Cardiac septum (tissue), 1 donor: ENCODE measurements around the gene CCDC90B. TPM values are rescaled to one million over a fixed set of nuclear protein-coding genes. Genes with fewer than 3 reads are reported as not detected.
"Not testable (repeated sequence)": the region's sequence is repeated elsewhere in the genome, so short reads cannot be mapped to it uniquely, and the experiment has no call there.

ENCODE experiments used
- DNase-seq: peaks from one replicate; pipeline ENCODE4 v3.0.0-alpha.2; 2020; ENCODE audit warnings: low spot score
- intact Hi-C: fragments of 100-400 bp; cut with DNase I; formaldehyde crosslinking; loops from one replicate; pipeline ENCODE4 v1.14.0; 2022
- total RNA-seq: library from RNA; stranded (reverse); fragmentation: NEBNext Ultra II Directional; extraction: Animal tissue kit (Norgen Biotek cat#: 25700); gene quantifications from one replicate; pipeline ENCODE4 v1.2.1, GENCODE V29; 2021
- donor health status: DM: no; HTN: no; CAD: no.

Gene CCDC90B
- total RNA-seq, 1 donor from 2014 or later: 29.5 TPM

DNA sequence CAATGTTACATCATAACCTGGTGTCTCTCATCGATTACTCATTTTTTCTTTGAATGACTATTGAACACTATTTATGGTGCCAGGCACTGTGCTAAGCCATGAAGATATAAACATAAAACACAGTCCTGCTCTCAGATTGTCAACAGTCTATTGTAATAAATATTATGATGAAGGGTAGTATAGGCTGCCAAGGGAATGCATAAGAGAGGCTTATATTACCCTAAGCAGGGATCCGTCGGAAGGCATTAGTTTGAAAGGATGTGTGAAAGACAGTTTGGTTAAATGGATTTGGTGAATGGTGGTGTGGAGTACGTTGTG is 7.2 kb upstream of the CCDC90B start:
- no peak for DNase-seq
- intact Hi-C loops: loop anchor here (5.0 to 10.0 kb wide), 2 partner anchors 431 to 524 kb away; no protein-coding TSS in a partner anchor

DNA sequence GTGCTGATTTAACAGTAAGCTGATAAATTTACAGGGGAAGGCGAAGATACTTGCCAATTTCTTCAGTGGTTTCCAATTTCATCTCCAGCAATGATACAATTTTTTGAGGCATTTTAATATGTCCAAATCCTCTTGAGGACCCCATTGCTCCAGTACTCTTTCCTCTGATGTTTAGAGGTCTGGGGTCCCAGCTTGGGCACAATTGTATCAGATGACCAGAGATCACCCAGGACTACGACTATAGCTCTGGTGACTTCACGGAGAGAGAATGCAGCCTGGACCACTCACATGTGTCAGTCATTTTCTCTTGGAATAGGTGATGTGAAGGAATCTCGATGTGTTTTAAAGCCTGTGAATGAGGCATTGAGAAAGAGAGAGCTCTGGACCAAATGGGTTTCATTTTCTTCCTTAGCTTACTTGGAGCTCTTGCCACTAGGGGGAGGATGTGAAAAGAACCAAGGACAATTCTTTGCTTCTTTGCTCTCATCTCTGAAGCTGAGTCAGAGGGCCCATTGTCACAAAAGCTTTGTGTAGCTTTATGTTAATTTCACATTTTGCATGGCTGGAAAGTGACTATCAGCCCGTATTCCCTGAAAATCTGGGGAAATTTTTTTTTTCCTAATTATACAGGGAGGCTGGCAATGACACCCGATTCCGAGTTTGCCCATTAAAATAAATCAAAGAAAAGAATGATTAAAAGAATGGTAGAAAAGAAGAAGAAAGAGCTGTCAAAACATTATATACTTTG is 6.7 kb upstream of the CCDC90B start:
- intact Hi-C loops: loop anchor here (5.0 to 10.0 kb wide), 2 partner anchors 432 to 524 kb away; no protein-coding TSS in a partner anchor

DNA sequence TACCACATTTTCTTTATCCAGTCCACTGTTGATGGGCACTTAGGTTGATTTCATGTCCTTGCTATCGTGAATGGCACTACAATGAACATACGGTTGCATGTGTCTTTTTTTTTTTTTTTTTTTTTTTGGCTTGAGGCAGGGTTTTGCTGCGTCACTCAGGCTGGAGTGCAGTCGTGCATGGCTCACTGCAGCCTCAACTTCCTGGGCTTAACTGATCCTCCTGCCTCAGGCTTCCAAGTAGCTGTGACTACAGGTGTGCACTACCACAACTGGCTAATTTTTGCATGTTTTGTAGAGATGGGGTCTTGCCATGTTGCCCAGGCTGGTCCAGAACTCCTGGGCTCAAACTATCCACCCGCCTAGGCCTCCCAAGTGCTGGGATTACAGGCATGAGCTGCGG is 1.5 kb upstream of the CCDC90B start:
- intact Hi-C loops: loop anchor here (2.0 kb wide), 1 partner anchor 387 kb away; the partner anchor contains the start of genes DDIAS and PRCP

More for the DNA sequence above, 6.7 kb upstream of the CCDC90B start:
- DNase-seq: no peak

DNA sequence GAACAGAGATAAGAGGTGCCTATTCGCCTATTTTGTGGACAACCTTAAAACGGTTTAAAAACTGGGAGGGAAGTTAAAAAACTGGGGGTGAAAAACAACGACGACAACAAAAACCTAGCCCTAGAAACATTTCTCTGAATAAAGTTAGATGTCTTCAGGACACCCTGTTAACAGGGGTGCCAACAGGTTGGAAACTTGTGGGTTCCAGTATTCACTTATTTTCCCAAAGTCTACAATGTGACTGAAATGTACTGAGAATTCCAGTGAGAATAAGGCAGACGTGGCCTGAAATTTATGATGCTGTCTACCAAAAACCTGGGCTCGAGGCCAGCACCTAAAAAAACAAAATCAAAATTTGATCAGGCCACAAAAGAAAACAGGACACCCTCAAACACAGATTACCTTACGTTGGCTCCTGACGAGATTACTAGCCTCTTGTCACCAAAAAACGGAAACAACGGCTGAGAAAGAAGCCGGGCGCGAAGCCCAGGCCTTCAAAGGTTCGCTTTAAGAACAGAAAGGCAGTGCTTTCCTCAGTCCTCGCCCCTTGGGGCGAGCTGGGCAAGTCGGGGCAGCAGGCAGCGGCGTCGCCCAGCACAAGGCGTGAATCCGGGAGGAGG is 906 bp downstream of the CCDC90B start:
- no peak for DNase-seq
- intact Hi-C loops: no loop called here

More for the DNA sequence above, 1.5 kb upstream of the CCDC90B start:
- no peak for DNase-seq

DNA sequence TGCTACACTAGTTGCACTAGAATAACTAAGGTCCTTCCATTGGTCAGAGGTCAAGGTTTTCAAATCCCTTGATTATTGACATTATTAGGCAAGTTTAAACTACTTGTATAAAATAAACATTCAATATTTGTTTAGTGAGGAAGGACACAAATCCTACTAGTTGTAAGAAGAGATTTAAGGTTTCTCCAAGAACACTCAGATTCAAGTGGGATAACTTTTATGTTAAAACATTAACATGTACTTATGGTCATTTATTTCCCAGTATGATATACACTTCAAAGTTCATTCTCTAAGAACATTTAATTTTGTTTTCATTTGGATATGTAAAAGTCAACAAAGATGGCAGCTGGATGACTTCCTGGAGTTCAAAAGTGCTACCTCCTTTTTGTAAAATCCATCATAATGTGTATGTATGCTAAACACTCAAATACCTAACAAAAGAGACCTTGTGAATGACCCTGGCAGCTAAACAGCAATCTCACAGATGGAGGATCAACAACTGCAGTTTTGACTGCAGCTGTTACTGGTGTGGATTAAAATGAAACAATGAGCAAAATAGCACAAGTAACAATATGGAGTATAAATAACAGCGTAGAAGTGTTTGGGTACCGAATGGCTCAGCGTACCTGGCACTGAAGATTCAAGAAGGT is 1.5 kb downstream of the CCDC90B start:
- intact Hi-C loops: no loop called here

DNA sequence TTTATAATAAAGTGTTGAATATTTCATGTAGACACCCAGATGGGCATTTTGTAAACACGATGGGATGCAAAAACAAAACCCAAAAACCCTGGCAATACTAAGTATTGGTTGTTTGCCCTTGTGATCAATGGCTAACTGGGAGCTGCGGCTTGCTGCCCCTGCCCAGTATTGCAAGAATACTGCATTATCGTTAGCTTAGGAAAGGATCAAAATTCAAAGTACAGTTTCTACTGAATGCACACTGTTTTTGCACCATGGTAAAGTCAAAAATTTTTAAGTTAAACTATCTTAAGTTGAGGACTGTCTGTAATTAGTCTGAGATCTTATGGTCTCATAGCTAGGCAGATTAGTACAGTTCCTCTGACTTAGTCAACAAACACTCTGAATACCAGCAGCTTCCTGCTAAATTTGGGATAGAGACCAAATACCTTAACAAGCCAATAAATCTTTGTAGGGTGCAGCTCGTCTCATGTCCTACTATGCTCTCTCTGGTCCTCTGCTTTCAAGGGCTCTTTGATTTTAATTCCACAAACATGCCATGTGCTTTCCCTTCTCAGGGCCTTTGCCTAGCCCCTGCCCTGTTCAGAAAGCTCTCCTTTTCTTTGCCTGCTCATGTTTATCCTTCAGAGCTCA is 4.0 kb downstream of the CCDC90B start:
- intact Hi-C loops: no loop called here
- no peak for DNase-seq

More for the DNA sequence above, 1.5 kb downstream of the CCDC90B start:
- DNase-seq: no peak

DNA sequence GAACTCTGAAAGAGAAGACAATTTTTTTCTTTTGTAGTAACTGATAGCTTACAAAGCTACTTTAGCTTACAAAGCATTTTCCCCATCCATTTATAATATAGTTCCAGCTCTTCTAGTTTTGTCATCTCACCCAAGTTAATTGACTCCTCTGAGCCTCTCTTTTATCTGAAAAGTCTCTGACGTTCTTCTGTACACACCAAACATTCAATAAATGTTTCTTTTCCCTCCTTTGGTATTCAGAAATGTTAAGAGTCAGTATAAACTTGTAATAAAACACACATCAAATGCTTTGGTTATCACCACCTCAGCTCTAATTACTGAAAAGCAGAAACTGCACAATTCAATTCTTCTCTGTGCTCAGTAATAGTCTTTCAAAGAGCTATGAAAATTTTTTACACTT is 5.9 kb downstream of the CCDC90B start:
- DNase-seq: no peak
- intact Hi-C loops: no loop called here

DNA sequence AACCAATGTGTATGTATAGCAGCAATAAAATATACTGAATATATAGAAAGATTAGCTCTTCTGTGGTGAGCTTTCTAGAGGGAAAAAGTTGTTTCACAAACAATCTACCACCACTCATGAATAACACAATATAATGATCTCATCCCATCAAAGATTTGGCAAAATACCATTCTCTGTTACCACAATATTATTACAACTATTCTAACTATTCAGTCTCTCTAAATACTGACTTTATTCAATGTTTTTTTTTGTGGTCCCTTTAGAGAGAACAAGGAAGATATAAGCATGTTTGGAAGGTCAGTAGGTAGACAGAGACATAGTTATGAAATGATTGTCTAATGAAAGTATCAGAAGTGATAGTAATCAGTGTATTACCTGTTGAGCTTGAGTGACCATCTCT is 7.8 kb downstream of the CCDC90B start:
- intact Hi-C loops: no loop called here

DNA sequence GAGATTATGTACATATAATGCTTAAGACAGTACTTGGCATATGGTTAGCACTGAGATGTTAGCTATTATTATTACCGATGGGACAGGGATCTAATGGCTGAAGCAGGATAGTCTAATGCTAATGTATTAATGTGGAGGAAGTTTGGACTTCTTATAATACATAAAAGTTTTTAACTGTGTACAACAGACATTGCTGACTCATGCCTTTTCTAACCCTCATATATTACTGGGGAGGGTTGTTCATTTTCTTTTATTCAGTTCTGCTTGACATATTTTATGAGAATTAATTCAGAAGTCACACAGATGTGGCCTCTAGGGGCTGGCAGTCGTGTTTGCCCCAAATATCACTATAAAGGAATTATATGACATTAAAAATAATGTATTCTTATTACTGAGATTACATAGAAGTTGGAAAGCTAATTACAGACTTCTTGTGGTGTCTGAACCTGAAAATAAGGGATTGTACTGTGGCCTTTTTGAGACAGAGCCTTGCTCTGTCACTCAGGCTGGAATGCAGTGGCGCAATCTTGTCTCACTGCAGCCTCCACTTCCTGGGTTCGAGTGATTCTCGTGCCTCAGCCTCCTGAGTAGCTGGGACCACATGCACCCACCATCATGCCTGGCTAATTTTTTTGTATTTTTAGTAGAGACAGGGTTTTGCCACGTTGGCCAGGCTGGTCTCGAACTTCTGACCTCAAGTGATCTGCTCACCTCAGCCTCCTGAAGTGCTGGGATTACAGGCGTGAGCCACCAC is 10.1 kb downstream of the CCDC90B start:
- intact Hi-C loops: no loop called here
- no peak for DNase-seq

More for the DNA sequence above, 7.8 kb downstream of the CCDC90B start:
- no peak for DNase-seq

DNA sequence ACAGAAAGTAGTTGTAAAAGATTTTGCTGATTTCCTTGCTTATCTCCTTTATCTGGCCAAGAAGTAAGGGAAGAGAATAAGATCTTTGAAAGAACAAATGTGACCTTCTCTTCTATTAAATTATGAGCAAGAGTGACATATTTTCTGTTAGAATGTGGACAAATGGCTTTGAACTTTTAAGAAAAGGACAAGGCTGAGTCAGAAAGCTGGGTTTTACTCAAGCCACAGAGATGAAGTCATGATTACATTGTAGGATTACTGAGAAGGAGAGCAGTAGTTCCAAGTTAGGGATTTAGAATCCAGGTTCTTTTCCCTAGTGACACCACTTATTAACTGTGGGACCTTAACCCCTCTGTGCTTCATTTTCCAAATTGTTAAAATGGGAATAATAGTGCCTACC is 13.5 kb downstream of the CCDC90B start:
- intact Hi-C loops: no loop called here
- no peak for DNase-seq

DNA sequence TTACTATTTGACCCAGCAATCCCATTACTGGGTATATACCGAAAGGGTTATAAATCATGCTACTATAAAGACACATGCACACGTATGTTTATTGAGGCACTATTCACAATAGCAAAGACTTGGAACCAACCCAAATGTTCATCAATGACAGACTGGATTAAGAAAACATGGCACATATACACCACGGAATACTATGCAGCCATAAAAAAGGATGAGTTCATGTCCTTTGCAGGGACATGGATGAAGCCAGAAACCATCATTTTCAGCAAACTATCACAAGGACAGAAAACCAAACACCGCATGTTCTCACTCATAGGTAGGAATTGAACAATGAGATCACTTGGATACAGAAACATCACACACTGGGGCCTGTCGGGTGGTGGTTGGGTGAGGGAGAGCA is 14.4 kb downstream of the CCDC90B start:
- DNase-seq: not testable (repeated sequence)

DNA sequence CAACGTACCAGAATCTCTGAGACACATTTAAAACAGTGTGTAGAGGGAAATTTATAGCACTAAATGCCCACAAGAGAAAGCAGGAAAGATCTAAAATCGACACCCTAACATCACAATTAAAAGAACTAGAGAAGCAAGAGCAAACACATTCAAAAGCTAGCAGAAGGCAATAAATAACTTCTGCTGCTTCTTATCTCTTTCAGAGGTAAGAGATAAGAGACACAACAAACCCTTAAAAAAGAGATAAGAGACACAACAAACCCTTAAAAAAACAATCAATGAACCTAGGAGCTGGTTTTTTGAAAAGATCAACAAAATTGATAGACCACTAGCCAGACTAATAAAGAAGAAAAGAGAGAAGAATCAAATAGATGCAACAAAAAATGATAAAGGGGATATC is 17.1 kb downstream of the CCDC90B start:
- DNase-seq, intact Hi-C loops: not testable (repeated sequence)

More for the DNA sequence above, 14.4 kb downstream of the CCDC90B start:
- intact Hi-C loops: not testable (repeated sequence)

DNA sequence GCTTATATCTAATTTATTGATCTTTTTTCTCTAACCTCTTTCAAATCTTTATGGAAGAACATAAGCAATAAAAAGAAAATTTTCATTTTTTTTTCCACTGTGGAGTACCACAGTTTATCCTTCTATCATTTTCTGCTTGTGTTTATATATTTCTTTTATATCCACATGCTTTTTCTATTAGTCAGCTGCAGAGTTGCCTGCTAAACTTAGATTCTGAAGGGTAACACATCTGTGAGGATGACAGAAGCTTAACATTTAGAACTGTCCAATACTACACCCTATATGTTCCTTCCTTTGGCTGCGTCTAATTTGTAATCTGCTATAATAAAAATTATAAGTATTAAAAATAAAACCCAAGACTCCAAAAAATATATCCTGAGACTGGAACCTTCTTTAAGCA is 20.8 kb downstream of the CCDC90B start:
- DNase-seq: no peak
- intact Hi-C loops: no loop called here

DNA sequence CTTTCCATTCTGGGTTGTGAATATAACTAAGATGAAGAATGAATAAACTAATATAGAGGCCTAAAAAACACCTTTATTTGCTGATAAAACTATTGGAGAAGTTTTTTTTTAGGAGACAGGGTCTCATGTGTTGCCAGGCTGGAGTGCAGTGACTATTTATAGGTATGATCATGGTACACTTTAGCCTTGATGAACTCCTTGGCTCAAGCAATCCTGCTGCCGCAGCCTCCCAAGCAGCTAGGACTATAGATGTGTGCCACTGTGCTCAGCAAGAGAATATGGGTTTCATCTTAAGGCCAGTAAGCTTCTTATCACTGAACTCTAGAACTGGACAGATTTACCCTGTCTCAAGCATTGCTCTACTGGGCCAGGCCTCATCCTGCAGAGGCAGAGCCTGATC is 26.6 kb downstream of the CCDC90B start:
- DNase-seq: no peak
- intact Hi-C loops: no loop called here

DNA sequence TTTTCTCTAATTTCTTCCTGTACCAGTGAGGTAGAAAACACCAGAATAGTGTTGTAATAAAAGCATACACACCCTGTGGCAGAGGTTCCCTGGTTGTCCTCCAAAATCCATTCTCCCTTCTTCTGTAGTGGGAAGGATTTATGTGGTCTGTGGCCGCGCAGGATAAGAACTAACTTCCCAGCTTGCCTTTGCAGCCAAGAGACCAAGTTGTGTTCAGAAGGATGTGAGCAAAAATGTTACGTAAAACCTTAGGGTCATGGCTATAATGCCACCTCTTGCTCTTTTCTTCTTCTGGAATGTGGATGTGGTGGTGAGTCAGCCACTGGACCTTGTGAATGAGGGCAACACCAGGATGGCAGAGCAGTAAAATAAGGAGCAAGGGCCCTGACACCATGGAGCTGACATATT is 28.4 kb downstream of the CCDC90B start:
- intact Hi-C loops: no loop called here
- no peak for DNase-seq

DNA sequence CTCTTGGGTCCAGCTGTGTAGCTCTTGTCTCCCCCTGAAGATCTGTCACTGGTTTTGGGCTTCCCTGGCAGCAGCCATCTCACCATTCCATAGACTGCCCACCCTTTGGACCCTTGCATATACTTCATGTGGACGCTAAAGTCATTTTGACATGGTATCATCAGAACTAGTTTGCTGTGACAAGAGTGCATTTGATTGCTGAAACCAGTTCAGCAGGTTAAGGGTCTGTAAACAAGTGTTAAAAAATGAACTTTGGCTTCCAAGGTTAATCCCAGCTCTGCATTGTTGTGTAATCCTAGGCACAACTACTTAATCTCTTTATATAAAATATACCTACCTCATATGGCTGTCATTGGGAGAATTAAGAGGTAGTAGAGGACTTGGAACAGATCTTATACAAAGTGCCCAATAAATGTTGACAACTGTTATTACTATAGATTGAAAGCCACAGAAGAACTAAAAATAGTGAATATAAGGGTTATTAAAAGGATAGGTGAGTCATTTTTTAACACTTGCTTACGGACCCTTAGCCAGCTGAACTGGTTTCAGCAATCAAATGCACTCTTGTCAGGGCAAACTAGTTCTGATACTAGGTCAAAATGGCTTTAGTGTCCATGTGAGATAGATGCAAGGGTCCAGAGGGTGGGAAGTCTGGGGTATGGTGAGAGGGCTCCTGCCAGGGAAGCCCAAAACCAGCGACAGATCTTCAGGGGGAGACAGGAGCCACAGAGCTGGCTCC is 29.4 kb downstream of the CCDC90B start:
- DNase-seq: no peak
- intact Hi-C loops: no loop called here

DNA sequence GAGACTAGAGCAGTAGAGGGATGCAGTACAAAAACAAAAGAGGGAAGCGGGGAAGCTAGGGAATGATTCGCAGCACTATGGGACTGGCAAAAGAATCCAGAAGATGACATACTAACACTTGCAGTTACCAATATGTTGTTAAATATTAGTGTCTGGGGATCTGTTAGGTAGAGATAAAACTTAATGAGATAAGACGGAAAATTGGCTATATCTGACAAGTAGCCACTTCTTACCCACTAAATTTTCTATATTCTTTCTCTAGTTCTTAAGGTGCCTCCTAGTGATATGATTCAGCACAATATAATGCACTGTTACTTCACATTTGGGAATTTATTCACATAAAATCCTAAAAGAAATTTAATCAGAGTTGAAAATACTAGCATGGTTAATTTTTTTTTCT is 30.8 kb downstream of the CCDC90B start:
- DNase-seq: no peak
- intact Hi-C loops: no loop called here

DNA sequence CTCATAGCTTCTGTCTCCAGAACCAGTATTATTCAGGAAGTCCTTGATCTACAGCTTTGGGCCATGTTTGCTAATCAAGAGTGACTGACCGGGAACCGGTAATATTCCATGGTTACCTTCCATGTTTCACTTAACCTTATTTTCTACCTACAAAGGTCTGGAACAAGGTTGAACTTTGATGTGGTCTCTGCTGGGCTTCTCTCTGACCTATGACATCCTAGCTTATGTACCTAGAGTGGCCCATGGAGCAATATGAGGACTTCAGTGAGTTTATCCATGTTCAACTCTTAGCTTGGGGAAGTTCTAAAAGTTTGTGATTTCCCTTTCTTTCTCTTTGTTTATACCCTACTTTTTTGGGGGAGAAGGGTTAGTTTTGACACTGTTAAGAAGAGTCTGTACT is 33.2 kb downstream of the CCDC90B start:
- DNase-seq: no peak
- intact Hi-C loops: no loop called here

DNA sequence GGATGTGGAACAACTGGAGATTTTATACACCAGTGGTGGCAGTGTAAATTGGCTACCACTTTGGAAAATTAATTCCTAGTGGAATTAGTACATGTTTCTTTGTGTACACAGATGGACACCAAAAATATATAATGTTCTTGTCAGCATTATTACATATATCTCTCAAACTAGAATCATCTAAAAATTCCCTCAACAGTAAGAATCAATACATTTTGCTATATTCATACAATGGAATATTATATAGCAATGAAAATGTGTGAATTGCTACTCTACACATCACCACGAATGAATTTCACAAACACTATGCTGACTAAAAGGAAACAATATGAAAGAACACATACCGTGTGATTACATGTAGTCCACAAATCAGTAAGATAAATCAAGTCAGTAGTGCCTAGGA is 33.9 kb downstream of the CCDC90B start:
- intact Hi-C loops: no loop called here
- no peak for DNase-seq
